Measurements from ENCODE around the gene PXN.

DNA sequence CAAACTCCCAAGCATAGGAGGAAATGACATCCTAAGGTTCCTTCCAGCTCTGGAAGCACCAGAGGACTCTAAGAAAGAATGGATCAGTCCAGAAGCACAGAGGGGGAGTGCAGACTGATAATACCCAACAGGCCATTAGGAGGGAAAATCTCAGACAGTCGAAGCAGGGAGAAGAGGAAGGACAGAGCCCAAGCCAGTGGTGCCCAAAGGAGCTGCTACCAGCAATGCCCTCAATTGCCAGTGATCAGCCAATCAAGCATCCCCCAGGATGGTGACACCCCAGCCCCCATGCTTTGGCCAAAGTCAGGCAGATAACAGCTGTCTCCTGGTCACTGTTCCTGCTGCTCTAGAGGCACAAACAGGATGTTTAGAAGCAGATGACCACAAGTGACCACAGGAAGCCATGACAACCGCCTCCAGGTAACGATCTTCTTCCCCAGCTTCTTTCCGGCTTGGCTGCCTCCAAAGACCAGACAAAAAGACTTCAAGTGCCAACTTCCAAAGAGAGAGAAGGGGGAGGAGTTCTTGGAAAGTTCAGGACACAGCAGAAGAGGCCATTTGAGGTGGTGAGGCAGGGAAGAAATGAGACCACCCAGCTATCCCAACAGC, 16.2 kb downstream of the PXN start:
- TF ChIP-seq EZH2phosphoT487 (IDR thresholded peaks at IDR 0.05; ENCODE audit: insufficient read depth, low read depth) (no peak), EZH2 (IDR thresholded peaks at IDR 0.05; ENCODE audit: insufficient read depth, poor library complexity, severe bottlenecking) (no peak)

Data from GM23248 (cell line).